Body of pancreas (tissue), 4 donors: ENCODE results near the gene SGMS2. TPM values are rescaled to one million over a fixed set of nuclear protein-coding genes. Genes with fewer than 3 reads are reported as not detected.

Source experiments
- ATAC-seq: fragments of 150-250 bp; one replicate; pipeline ENCODE4 v1.9.1; 2016
- DNase-seq, 4 donors: peaks; one replicate each; pipeline ENCODE4 v3.0.0-alpha.2; 2019
- H3K27ac ChIP-seq, 4 donors: fragments of 200-600 bp; sonication (generic); 1 replicate in 3 of 4; 2 replicates in 1 of 4; pipeline versions ENCODE4 v1.5.1 to v1.6.1; 2016 to 2019; ENCODE audit warnings: mild to moderate bottlenecking in 1 of 4, mixed read lengths in 1 of 4, moderate library complexity in 1 of 4
- H3K27me3 ChIP-seq, 2 donors: fragments of 200-600 bp; sonication (generic); one replicate each; pipeline ENCODE4 v1.6.0; 2016; ENCODE audit warnings: mild to moderate bottlenecking in 1 of 2
- H3K36me3 ChIP-seq, 2 donors: fragments of 200-600 bp; sonication (generic); replicated peaks in 1 of 2; 2 replicates each; pipeline ENCODE4 v1.5.1; 2016; ENCODE audit warnings: low read depth in 2 of 2; ENCODE audit not compliant: insufficient read depth in 1 of 2
- H3K4me1 ChIP-seq: fragments of 200-600 bp; sonication (generic); one replicate; pipeline ENCODE4 v1.6.0; 2016
- H3K4me3 ChIP-seq, 2 donors: fragments of 200-600 bp; sonication (generic); 1 replicate in 1 of 2; 2 replicates in 1 of 2; pipeline ENCODE4 v1.5.1; 2016 to 2019
- H3K9me3 ChIP-seq, 3 donors: fragments of 200-600 bp; sonication (generic); 1 replicate in 2 of 3; 2 replicates in 1 of 3; pipeline ENCODE4 v1.5.1; 2016
- CTCF ChIP-seq, 7 experiments: fragments of 450-650 bp in 4 of 7; fragments of 200-600 bp in 3 of 7; sonication (generic) in 3 of 7; IDR thresholded peaks; one replicate each; pipeline ENCODE4 v1.5.1; 2016 to 2019; ENCODE audit warnings: antibody characterized with exemption in 7 of 7
- POLR2A ChIP-seq, 3 donors: fragments of 450-650 bp; IDR thresholded peaks; one replicate each; pipeline ENCODE4 v1.6.1; 2016; ENCODE audit warnings: antibody characterized with exemption in 3 of 3, mild to moderate bottlenecking in 2 of 3
- WGBS, 2 donors: methylation state at CpG; one replicate each; pipeline ENCODE4 v1.1.5; 2017; 5-methylcytosine and 5-hydroxymethylcytosine counted together
- intact Hi-C: fragments of 100-400 bp; cut with DNase I; formaldehyde crosslinking; loops from one replicate; pipeline ENCODE4 v1.15.1; 2023
- total RNA-seq, 2 donors: library from RNA; depleted of rRNA; stranded (reverse); fragments of >200 nt; gene quantifications; one replicate each; pipeline ENCODE4 v1.1.0, GENCODE V29; 2016

The SGMS2 gene
- total RNA-seq, 2 donors from 2014 or later, result 32.2 to 36.9 TPM

DNA sequence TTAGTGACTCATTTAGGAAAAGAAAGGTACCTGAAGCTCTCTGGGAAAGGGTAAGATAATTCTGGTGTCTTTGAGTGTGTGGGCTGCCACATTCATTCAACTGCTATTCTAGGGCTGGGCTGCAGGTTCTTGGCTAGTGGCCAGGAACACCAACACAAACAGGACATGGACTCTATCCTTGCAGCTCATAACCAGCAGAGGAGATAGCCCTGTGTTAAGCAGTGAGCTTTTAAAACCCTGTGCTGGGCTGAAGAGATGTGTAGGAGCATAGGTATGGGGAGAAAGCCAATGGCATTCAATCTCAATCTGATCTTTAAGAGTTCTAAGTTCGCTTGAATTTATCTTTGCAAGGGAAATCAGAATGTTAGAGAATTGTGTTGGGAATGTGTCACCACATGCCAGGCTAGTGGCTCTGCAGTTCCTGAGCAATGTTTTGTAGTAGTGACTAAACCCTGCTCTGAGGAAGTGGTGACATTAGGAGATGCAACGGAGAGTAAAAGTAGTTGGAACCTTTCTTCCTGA is 39.2 kb downstream of the SGMS2 start:
- 81 to 84% methylated on average over 2 of the region's 2 CpGs for WGBS, 2 donors
- H3K4me1 ChIP-seq, result peaks cover 5% of the 10 kb centered on the region
- TF ChIP-seq POLR2A (IDR thresholded peaks at IDR 0.05) (no peak), CTCF (IDR thresholded peaks at IDR 0.05) (no peak)
- H3K27me3 ChIP-seq, result no peaks in the 10 kb centered on the region
- no peak overlapping the region for H3K4me3 ChIP-seq
- no peak overlapping the region for H3K27ac ChIP-seq
- no peaks in the 10 kb centered on the region for H3K9me3 ChIP-seq
- peak; percentile 52 for ATAC-seq
- DNase-seq, result peak; percentile 39 to 69 (median 54)
- no peaks in the 10 kb centered on the region for H3K36me3 ChIP-seq
- intact Hi-C loops, result no loop called here

DNA sequence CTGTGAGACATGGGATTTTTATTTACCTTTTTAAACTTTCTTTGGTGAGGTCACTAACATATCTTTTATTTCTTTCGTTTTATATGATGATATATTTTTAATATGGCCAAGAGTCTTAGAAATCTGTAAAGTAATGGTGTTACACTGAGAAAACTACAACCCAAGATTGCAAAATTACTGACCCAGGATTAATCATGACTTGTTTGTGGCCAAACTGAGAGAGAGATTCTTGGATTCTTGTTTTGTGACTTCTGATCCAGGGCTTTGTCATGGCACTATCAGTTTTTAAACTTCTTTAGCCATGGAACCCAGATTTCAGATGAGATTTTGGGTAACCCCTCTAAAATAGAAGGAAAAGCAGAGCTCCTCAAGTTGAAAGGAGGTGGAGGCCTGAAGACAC is 42.0 kb downstream of the SGMS2 start:
- Histone ChIP-seq H3K4me3 (no peak overlapping the region), H3K4me1 (peaks cover 13% of the 10 kb centered on the region), H3K9me3 (no peaks in the 10 kb centered on the region), H3K27ac (no peak overlapping the region), H3K36me3 (no peaks in the 10 kb centered on the region), H3K27me3 (no peaks in the 10 kb centered on the region)
- ATAC-seq, result no peak
- intact Hi-C loops, result no loop called here
- TF ChIP-seq POLR2A (IDR thresholded peaks at IDR 0.05) (no peak), CTCF (IDR thresholded peaks at IDR 0.05) (no peak)
- 82 to 85% methylated on average over 1 of the region's 1 CpG for WGBS, 2 donors
- DNase-seq, result no peak

DNA sequence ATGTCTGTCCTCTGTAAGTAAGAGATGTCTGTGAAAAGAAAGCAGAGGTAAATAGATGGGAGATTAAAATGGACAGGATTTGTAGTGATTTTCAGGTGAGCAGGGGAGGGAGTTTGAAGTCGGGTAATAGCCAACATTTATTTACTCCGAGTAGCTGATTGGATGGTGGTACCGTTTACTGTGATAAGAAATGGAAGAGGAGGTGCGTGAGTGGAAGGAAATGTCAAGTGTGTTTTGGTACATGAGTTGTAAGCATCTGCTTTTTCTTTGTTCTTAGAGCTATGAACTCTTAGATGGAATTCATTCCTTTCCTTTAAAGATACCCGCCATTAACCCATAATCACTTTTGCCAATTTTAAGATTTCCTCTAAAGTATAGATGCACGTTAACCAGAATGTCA is 45.5 kb downstream of the SGMS2 start:
- no peaks in the 10 kb centered on the region for H3K9me3 ChIP-seq
- no peak overlapping the region for H3K4me3 ChIP-seq
- ATAC-seq, result no peak
- no peak overlapping the region for H3K27ac ChIP-seq
- no peak for TF ChIP-seq POLR2A (IDR thresholded peaks at IDR 0.05)
- no peak for TF ChIP-seq CTCF (IDR thresholded peaks at IDR 0.05)
- WGBS, 2 donors, result 34 to 54% methylated on average over 6 of the region's 6 CpGs
- H3K36me3 ChIP-seq, result no peaks in the 10 kb centered on the region
- peaks cover 12% of the 10 kb centered on the region for H3K4me1 ChIP-seq
- intact Hi-C loops, result no loop called here
- H3K27me3 ChIP-seq, result no peaks in the 10 kb centered on the region
- no peak for DNase-seq

DNA sequence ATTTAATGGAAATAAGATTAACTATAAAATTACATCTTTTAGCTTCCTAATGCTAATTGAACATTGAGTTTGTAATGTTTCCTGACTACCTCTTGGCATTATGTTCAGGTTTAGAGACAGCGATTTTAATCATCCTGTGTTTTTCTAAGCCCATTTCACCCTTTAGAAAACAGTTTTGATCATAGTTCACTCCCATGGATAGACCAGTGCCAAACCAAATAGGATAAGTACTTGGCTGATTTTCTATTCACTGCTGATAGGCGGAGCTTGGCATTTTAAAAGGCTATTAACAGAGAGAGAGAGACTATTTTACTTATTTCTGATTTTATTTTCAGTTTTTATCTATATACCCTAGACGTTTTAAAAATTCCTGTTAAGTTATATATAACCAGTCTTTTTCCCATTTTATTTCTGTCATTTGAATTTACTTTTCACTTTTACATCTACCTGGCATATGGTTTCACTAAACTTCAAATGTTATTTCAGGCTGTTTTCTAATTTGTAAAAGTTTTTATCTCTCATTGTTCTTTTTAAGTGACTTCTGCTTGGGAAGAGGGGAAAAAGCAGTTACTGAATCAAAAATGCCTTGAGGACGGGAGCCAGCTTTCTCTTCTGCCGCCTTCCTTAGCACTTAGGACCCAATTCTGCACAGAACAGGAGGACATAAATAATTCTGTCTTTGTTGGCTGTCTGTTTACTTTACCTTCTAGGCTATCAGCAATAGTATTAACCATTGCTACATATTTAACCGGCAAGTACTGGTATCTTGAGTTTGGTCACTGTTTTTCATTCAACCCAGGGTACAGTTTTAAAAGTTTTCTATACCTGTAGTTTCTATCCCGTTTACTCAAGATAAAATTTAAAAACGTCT is 46.4 kb downstream of the SGMS2 start:
- TF ChIP-seq CTCF (IDR thresholded peaks at IDR 0.05) (no peak), POLR2A (IDR thresholded peaks at IDR 0.05) (peak in 2 of 3 donors; percentile 43 to 49)
- peak; percentile 90 for ATAC-seq
- peak in 3 of 4 donors; percentile 12 to 27 (median 14) for DNase-seq
- 6 to 11% methylated on average over 8 of the region's 8 CpGs for WGBS, 2 donors
- Histone ChIP-seq H3K27ac (peak overlapping the region; percentile 37 to 78 (median 66)), H3K4me1 (peaks cover 16% of the 10 kb centered on the region), H3K9me3 (no peaks in the 10 kb centered on the region), H3K27me3 (no peaks in the 10 kb centered on the region), H3K36me3 (no peaks in the 10 kb centered on the region), H3K4me3 (no peak overlapping the region)
- intact Hi-C loops, result no loop called here
